NCI-H446 (cell line): ENCODE data around the gene RAD51C.
"Not testable (repeated sequence)": the region's sequence is repeated elsewhere in the genome, so short reads cannot be mapped to it uniquely, and the experiment has no call there.

Experiments
- DNase-seq, 2 experiments: peaks; one replicate each; lab custom pipeline; 2025; lab: John Stamatoyannopoulos, UW

The RAD51C gene

DNA sequence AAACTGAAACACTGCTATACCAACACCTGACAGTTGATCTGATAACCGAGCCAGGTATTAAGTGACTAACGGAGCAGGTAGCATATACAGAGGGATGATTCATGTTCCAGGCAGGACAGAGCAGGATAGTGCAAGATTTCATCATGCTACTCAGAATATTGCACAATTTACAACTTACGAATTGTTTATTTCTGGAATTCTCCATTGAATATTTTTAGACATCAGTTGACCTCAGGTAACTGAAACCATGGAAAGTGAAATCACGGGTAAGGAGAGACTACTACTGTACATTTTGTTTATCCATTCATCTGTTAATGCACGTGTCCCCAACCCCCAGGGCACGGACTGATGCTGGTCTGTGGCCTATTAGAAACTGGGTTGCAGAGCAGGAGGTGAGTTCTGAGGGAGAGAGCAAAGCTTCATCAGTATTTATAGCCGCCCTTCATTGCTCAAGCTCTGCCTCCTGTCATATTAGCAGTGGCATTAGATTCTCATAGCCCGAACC lies 48.8 kb downstream of the RAD51C start:
- no peak for DNase-seq

DNA sequence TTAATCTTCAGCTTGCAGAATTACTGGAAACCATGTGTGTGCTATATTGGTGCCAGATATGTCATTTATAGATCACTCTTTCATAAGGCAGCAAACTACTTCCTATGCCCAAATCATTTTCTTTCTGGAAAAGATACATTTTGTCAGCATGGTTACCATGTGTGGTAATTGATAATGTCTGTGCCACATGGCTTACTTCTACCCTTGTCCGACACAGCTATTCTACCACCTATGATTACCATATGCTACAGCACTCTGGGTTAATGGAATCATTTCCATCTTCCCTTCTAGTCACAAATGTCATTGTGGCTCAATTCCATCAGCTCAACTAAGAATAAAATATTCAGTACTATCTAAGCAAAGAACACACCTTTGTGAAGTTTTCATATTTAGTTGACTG lies 55.3 kb downstream of the RAD51C start:
- no peak for DNase-seq

DNA sequence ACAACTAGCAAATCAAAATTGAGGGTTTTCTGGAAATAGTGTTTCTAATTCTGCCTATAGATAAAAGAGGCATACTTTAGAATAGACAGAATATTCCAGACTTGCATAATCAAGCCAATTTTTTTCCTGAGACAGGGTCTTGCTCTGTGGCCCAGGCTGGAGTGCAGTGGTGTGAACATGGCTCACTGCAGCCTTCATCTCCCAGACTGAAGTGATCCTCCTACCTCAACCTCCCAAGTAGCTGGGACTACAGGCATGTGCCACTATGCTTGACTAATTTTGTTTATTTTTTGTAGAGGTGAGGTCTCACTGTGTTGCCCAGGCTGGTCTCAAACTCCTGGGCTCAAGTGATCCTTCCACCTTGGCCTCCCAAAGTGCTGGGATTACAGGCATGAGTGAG lies 57.2 kb downstream of the RAD51C start:
- not testable (repeated sequence) for DNase-seq

- no peak for DNase-seq
These were observed 60.6 kb downstream of the RAD51C start for GRCh38 chr17:58753026-58753425.

DNA sequence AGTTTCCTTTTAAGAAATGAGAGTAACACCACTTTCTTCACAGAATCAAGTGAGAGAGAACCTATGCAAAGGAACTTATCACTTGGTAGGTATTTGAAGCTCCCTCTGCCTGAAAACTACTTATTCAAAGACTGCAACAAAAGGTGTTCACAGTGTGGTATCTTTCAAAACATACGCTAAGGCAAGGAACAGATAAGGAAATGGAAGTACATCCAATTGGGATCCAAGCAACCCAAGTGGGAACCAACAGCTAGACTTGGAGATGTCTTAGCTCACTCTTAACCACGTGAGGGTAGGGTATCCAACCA lies 62.8 kb downstream of the RAD51C start:
- DNase-seq = no peak

DNA sequence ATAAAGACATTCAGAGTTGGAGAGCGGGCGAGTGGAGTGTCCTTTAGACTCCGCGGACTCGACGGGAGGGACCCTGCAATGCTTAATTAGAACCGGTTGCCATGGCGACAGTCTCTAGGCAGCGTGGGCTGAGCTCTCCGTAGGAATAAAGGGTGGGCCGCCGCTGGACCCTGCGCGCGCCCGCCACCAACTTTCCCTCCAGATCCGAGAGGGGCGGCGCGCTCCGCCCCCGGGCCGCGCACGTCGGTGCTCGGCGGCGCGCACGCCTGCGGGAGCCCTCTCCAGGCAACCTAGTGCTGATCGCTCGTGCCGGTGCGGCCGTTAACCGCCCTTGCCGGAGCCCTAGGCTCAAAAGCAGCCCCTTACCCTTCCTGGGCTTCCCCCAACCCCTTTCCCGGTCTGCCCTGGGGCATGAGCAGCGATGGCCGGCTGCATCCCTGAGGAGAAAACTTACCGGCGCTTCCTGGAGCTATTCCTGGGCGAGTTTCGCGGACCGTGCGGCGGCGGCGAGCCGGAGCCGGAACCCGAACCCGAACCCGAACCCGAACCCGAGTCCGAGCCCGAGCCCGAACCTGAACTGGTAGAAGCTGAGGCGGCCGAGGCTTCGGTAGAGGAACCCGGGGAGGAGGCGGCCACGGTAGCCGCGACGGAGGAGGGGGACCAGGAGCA lies 63.3 kb downstream of the RAD51C start, which contains the start of gene PPM1E:
PPM1E (plus strand) TSS at position 278 of the 669 bp plus-strand sequence.
- DNase-seq = peak; percentile 71 to 88

DNA sequence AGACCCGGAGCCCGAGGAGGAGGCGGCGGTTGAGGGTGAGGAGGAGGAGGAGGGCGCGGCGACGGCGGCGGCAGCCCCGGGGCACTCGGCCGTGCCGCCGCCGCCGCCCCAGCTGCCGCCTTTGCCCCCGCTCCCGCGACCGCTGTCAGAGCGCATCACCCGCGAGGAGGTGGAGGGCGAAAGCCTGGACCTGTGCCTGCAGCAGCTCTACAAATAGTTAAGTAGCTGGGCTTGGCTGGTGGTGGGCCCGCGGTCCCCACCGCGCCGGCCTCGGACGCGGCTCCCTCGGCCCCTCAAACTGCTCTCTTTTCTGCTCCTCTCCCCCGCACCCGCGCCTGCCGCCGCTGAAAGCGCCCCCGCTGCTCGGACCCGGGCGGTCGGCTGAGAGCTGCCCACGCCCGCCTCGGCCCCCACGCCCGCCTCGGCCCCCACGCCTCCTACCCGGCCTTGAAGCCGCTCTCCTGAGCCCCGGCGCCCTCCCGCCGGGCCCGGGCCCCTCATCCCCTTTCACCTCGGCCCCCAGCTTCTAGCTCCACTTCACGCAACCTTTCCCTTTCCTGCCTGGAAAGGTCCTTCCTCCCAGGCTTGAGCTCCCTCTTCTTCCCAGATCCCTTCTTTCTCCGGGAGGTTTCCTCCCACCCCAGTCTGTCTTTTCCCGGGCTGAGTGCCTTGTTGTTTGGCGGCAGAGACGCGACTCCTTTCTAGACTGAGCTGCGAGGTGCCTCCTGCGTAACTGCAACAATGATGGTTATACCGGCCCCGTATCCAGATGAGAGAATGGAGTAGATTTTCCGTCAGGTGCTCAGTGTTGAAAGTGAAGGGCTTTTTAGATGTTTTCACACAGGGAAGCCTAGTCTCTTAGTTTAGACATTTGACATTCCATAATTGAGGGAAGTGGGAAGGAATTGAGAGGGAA lies 64.1 kb downstream of the RAD51C start:
- no peak for DNase-seq

DNA sequence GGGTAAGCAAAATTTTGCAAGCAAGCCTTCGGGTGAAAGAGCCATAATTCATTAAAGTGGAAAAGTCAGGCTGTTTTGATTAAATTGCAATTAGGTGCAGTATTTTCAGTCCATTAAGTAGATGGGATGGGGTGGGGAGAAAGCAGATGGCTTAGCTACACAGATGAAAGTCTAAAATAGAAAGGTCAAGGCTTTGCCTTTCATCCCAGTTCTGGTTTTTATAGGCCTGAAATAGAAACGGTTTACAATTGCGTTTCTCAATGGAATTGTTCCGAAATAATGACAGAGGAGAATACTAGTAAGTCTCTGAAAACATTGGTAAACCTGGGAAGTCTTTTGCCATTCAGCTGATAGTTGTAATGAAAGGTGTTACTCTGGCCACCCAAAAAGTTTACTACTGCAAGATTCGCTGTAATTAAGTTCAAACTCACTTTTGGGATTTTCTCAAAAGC lies 64.8 kb downstream of the RAD51C start:
- DNase-seq = no peak

GRCh38 chr17:58758890-58759289 lies 66.5 kb downstream of the RAD51C start:
- no peak for DNase-seq

- DNase-seq = peak in 1 of 2 experiments; percentile 35
These were observed 67.1 kb downstream of the RAD51C start for GRCh38 chr17:58759522-58759921.

- no peak for DNase-seq
These were observed 67.8 kb downstream of the RAD51C start for GRCh38 chr17:58760248-58760647.

DNA sequence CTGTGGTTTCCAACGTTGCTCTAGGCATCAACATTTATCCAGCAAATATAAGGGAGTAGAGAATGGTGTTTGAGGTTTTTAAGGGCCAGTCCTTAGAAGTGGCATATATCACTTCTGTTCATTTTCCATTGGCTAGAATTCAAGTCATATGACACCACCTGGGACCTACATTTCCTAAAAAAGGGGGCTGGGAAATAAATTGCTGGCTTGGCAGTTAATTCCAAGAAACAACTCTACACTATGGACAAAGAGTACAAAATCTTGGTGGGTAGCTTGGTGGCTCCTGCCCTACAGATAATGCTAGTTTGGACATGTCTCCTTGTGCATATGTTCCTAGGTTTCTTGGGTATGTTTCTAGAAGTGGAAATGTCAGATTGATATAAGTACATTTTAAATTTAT lies 70.9 kb downstream of the RAD51C start:
- no peak for DNase-seq

DNA sequence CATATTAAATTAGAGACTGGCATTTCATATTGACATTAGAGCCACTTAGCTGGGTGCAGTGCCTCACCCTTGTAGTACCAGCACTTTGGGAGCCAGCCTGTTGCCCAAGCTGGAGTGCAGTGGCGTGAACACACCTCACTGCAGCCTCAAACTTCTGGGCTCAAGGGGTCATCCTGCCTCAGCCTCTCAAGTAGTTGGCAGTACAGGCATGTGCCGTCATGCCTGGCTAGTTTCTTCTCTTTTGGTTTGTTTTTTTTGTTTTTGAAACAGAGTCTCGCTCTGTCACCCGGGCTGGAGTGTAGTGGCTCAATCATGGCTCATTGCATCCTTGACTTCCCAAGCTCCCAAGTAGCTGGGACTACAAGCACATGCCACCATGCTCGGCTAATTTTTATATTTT lies 72.0 kb downstream of the RAD51C start:
- no peak for DNase-seq

DNA sequence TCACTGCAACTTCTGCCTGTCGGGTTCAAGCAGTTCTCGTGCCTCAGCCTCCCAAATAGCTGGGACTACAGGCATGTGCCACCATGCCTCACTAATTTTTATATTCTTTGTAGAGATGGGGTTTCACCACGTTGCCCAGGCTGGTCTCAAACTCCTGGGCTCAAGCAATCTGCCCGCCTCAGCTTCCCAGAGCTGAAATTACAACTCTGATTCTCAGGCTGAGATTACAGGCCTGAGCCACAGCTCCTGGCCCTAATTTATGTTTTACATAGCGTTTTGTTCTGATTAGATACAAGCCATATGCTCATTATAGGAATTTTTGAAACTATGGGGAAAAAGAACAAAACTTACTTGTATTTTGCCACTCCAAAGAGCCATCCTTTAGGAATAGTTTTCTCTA lies 86.1 kb downstream of the RAD51C start:
- DNase-seq = not testable (repeated sequence)

DNA sequence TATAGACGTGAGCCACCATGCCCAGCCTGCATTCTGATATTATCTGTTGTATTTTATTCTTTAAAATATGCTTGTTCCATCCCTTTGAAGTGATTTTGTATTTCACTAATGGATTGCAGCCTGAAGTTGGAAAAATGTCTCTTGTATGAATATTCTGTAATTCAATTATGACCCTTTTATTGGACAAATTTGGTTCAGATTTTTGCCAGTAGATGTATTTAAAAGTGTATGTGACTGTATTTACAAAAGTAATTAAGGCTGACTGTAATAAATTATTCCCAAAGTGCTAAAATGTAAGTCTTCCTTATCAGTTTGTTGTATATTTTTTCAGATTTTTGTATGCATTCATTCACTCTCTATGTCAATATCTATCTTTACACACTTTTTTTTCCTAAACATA lies 87.0 kb downstream of the RAD51C start:
- no peak for DNase-seq

DNA sequence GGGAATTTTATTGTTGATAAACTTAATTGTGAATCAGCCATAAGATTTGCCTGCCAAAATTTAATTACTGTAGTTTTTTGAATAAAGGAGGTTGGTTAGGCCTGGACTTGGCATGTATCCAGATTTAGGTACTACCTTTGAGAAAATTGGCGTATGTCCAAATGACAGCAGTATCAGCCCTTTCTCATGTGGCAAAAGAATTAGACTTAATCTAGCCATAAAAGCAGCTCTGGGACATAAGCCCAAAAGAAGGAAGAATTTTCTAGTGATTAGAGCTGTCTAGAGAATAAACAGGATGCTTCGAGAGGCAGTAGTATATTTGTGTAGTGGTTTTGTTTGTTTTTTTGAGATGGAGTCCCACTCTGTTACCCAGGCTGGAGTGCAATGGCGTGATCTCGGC lies 91.0 kb downstream of the RAD51C start:
- DNase-seq = peak in 1 of 2 experiments; percentile 50

DNA sequence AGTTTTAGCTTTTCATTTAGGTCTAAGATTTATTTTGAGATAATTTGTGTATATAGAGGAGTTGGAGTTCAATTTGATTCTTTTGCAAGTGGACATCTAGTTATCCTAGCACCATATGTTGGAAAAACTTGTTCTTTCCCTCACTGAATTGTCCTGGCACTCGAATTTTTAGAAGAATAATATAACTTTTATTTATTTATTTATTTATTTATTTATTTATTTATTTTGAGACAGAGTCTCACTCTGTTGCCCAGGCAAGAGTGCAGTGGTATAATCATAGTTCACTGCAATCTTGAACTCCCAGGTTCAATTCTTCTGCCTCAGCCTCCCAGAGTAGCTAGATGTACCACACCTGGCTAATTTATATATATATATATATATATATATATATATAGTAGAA lies 92.7 kb downstream of the RAD51C start:
- no peak for DNase-seq
